GM18868 (cell line): Measurements from ENCODE around the gene KLHDC10.
"Not testable (repeated sequence)": the region's sequence is repeated elsewhere in the genome, so short reads cannot be mapped to it uniquely, and the experiment has no call there.

Source experiments
- ATAC-seq: cut with Tn5 transposase; IDR thresholded peaks from one replicate; pipeline ENCODE4 v1.9.1; 2021; ENCODE audit warnings: mild to moderate bottlenecking, moderate library complexity; ENCODE audit not compliant: unreplicated experiment

KLHDC10 gene

DNA sequence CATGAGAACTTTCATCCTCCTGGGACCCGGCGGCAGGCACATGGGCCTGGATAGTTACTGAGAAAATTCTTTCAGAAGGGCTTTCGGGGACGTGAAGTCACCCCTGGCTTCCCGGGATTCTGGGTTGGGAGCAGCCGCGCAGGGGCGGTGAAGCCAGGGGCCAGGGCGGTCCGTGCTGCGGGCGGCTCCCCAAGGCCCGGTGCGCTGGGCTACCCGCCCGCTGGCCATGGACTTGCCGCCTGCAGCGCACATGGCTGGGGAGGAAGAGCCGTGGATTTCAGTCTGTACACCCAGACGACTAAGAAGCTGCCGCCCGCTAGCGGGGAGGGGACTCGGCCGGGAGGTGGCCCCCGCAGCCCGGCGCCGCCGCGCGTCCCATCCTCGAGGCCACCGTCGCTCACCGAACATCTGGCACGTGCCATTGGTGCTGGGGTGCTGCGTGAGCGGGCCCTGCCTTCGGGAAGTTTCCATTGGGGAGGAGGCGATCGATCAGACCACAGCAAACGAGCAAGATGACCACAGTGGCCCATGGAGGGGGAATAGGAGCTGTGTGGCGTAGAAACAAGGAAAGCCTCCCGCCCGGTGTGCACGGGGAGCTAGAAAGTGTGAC, 70.3 kb downstream of the KLHDC10 start:
- no peak for ATAC-seq

DNA sequence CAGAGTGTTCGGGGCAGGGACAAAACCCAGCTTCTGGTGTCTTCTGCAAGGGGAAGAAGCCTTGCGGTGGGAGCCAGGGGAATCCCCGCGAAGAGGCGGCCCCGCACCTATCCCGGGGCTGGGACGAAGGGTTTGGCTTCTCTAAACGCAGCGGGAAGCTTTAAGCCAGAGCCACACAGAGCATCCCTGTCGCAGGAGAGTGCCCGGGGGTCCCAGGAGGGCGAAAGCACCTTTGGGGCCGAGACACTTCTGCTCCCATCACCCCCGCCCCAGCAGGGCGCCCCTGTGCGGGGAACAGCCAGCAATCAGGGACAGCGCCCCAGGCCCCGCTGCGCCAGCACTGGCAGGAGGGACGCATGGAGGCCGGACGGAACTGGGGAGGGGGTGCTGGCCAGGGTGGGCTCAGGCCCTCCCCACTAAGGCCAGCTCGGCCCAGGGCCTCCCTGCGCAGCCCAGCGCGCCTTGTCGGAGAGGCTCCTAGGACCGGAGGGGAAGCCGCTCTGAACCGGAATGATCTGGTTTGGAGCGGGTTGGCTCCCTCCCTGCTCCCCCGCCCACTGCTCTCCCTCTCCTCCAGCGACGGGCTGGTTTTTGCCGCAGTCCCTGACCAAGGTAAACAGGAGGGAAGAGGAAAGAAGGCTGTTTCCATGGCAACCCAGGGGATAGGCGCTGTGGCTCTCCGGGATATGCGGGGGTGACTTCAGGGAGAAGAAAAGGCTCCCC, 71.0 kb downstream of the KLHDC10 start:
- ATAC-seq = peak; percentile 52

DNA sequence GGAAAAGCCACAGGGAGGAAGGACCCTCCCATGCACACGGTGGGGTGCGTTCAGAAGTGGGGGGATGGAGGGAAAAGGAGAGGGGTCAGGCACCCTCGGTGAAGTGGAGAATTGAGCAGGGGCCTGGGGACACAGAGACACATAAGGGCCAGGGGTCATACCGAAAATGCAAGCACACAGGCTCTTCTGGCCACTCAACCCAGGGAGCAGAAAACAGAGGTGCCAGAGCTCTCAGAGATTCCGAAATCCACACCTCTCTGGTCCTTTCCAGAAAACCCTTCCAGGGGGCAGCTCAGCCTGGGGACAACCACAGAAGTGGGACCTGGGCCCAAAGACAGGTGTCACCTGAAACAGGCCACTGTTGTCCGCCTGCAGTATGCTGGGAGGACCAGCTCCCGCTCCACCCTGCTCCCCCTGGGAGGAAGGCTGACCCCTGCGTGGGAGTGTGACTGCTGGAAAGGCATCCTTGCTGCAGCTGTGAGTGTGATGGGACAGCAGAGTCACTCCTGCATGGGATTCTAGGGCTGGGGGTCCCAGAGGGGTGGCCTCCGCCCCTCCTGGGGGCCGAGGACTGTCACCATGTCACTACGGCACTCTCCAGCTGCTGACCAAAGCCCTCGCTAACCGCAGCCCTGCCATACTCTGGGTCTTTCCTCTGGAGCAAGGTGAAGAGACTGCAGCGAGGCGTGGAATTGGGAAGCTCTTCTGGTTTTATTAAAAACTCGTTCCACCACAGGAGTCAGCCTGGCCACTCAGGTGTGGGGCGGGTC, 71.7 kb downstream of the KLHDC10 start:
- ATAC-seq = no peak

DNA sequence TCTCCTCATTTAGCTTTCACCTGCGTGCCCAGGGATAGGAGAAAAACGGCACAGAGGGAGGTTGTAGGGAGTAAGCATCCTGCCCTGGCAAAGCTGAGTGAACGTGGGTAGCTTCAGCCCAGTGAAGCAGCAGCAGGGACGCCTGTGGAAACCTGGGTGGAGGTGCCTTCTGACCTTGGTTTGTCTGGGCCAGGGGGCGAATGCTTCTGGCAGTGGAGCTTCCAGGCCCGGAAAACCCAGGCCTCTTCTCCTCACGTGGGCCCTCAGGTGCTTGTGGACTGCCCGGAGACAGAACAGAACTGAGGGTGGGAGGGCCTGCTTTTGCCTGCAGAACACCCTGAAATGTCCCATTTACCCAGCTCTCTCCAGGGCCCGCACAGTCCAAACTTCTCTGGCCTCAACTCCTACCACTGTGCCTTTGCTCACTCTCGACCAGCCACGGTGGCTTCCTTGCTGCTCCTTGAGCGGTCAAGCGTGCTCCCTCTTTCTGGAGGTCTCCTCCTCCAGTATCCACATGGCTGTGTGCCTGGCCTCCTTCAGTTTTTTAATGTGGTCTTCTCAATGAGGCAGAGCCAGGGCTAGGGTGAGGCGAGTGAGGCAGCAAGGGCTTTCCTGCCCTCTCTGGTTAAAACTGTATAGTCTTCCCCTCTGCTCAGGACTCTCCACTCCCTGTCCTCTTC, 72.5 kb downstream of the KLHDC10 start:
- ATAC-seq = no peak

DNA sequence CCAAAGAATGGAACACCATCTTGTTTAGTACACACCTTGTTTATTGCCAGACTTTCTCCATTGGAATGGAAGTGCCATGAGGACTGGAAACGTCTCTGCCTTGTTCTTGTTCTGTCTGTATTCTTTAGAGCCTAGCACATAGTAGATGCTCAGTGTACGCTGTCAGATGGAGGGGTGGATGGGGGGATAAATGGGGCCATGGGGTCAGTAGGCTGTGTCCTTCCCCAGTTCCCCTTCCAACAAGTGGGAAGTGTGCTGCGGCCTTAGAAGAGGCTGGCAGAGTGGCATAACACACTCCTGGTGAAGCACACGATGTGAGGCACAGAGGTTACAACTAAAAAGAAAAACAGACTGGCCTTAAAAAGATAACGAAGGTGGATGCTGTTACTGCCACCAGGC, 73.0 kb downstream of the KLHDC10 start:
- ATAC-seq = no peak

DNA sequence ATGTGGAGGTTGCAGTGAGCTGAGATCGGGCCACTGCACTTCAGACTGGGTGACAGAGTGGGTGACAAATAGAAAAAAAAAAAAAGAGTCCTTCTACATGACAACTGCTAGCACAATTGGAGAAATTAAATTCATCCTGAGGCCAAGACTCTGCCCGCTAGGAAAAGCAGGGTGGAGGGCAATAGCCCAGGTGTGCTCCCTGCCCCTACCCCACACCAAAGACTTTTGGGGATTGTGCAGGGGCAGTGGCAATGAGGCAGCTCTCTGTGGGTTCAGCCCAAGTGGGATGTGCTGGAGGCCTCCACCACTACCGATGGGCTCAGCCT, 73.6 kb downstream of the KLHDC10 start:
- no peak for ATAC-seq

DNA sequence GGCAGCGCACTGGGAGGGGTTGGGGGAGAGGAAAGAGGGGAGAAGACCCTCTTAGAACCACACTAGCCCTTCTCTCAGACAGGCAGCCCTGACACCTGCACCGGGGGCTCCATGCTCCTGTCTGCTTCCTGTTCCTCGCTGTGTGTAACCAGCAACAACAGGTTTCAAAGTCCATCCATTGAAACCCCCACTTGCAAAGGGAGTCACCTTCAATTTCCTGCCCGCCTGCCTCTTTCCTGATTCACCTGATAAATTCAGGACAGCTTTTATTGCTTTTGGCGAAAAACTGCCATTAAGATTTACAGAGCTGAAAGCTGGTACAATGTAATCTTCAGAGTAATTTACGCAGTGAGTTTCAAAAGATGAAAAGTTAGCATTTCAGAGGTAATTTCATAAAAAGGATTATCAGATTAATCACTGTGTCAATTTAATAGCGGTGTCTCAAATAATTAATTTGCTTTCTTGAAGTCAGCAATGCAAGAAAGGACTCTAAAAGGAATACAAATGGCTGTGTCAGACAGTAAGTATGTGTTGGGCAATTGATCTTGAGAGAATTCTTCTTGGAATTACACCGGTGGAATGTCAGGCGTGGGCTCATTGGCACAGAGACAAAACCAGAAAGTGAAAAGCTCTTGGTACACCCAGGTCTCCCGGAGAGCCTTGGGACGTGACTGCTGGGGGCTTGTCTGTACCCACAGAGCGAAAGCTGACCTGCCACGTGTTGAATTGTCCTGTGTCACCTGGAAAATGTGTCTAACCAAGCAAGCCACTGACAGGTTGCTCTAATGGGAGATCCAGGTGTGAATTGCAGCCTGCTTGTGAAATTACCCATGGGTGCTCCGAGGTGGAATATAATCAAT, 74.2 kb downstream of the KLHDC10 start:
- ATAC-seq = no peak

DNA sequence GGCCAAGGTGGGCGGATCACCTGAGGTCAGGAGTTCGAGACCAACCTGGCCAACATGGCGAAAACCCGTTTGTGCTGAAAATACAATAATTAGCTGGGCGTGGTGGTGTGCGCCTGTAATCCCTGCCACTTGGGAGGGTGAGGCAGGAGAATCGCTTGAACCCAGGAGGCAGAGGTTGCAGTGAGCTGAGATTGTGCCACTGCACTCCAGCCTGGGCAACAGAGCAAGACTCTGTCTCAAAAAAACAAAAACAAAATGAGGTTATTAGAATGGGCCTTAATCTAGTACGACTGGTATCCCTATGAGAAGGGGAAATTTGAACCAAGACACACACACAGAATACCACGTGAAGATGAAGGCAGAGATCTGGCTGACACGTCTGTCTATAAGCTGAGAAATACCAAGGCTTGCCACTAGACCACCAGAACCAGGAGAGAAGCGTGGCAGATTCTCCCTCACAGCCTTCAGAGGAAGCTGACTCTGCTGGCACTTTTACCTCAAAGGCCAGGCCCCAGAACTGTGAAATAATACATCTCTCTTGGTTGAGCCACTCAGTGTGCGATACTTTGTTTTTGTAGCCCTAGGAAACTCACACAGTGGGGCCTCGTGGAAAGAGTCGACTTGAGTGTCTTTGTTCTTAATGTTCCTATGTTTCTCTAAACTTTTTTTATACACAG, 75.2 kb downstream of the KLHDC10 start:
- no peak for ATAC-seq

DNA sequence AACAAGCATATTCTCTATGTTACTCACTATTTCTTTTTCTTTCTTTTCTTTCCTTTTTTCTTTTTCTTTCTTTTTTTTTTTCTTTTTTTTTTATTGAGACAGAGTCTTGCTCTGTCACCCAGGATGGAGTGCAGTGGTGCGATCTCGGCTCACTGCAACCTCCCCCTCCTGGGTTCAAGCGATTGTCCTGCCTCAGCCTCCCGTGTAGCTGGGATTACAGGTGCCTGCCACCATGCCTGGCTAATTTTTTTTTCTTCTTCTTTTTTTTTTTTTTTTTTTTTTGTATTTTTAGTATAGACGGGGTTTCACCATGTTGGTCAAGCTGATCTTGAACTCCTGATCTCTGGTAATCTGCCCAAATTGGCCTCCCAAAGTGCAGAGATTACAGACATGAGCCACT, 75.8 kb downstream of the KLHDC10 start:
- ATAC-seq = not testable (repeated sequence)

DNA sequence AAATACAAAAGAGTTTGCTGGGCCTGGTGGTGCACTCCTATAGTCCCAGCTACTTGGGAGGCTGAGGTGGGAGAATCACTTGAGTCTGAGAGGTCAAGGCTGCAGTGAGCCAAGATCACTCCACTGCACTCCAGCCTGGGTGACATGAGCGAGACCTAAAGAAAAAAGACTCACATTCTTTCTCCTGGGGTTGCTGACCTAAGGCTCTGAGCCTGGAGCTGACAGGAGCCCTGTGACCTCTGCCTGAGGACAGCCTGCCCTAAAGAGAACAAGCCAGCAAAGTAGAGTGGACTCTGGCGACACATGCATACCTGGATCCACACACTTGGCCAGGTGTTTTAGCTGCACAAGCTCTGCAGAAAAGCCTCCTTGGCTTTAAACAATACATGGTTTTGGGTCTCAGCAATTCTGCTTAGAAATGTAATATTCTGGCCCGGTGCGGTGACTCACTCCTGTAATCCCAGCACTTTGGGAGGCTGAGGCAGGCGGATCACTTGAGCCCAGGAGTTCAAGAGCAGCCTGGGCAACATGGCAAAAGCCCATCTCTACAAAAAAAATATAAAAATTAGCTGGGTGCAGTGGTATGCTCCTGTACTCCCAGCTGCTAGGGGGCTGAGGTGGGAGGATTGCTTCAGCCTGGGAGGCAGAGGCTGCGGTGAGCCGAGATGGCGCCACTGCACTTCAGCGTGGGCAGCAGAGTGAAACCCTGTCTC, 76.5 kb downstream of the KLHDC10 start:
- no peak for ATAC-seq

DNA sequence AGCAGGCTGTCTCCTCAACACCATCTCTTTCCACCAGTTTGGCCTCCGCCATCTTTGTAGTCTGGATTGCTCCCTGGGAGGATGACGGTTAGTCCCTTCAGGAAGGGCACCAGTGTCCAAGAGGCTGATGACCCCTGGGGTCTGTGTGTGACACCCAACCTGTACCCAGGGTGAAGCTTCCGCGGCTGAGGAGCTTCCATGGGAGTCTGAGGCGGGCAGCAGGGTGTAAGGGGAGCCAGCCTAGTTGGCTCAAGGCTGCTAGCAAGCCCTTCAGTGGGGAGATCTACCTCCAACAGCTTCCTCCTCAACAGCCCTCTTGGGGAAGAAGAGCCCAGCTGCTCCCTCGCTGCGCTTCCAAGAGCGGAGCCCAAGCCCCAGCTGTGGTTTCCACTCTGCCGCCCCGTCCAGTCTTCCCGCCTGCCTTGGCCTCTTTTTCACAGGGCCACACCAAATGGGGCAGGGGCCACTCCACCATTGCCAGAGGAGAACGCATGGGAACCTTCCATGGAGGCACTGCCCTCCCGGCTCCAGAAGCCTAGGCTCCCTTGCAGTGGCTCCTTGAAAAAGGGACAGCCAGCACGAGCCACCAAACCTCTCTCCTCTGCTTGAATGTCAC, 77.5 kb downstream of the KLHDC10 start:
- ATAC-seq = no peak

DNA sequence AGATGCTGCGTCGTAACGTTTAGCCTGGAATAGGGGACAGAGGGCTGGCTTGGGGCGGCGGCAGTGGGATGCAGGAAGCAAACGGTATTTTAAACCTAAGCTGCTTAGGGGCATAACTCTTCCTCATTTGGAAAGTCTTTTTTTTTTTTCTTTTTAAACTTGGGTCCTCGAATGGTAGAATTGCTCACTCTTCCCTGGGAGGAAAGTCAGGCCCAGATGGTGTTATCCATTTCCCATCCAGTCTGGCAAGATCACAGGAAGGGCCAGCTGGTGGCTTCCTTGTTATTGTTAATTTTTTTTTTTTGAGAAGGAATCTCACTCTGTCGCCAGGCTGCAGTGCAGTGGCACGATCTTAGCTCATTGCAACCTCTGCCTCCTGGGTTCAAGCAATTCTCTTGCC, 78.2 kb downstream of the KLHDC10 start:
- no peak for ATAC-seq

DNA sequence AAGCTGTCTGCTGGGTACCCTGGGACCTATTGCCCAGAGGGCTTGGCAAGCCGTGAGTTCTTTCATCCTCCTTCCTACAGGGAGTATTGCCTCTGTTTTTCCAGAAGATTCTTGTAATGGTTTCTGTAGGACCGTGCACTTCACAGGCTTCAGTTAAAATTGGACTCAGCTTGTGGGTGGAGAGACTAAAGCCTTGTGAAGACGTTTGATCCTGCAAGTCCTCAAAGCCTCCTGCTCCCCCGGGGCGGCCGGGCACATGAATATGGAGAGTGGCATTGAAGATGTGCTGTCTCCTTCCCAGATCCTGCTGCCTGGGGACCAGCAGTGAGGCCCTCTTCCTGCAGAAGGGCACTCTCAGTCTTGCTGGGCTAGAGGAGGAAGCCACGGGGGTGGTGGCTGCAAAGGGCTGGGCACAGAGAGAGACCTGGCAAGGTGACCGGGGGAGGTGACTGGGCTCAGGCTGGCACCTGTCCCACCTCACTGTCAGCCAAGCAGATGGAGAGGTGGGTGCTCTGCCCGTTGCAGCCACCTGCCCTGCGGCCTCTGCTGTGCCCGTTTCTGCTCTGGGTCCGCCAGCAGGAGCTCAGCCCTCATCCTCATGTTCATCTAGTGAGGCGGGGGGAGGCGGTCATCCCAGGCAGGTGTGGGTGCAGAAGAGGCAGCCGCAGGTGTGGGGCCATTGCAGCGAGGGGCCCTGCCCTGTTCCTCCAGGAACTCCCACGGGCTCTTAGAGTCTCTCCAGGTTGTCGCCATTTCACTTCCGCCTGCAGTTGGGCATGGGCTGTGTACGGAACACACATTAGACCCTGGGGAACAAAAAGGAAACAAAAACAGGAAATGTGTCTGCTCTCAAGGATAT, 79.2 kb downstream of the KLHDC10 start:
- peak; percentile 49 for ATAC-seq

DNA sequence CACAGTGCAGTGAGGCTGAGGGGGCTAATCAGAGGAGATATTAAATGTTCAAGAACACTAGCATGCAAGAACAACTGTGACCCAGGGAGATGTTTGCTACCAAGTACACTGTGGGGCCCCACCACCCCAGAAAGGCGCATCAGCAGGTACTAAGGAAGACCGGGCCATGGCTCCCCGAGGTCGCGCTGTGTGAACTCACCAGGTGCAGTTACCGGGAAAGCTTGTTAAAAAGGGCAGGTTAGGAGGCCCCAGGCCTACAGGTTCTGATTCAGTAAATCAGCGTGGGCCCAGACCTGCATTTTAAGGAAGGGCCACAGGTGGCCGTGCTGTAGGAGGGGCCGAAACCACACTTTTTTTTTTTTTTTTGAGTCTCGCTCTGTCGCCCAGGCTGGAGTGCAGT, 80.3 kb downstream of the KLHDC10 start:
- ATAC-seq = no peak

DNA sequence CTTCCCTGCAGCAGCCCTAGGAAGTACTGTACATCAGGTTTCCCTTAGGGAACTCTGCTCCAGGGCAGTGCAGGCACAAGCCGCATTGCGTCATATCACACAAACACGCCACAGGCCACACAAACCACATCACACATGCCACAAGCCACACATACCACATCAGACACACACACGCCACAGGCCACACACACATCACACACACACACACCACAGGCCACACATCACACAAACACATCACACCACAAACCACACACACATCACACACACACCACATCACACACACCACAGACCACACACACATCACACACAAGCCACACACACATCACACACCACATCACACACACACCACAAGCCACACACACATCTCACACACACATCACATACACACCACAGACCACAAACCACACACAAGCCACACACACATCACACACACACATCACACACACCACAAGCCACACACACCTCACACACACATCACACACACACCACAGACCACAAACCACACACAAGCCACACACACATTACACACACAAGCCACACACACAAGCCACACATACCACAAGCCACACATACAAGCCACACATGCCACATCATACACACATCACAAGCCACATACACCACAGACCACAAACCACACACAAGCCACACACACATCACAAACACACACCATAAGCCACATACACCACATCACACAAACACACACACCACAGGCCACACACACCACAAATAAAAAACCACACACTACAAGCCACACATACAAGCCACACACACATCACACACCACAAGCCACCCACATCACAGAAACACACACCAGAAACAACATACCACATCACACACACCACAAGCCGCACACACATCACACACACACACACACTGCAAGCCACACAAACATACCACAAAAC, 81.5 kb downstream of the KLHDC10 start:
- no peak for ATAC-seq

DNA sequence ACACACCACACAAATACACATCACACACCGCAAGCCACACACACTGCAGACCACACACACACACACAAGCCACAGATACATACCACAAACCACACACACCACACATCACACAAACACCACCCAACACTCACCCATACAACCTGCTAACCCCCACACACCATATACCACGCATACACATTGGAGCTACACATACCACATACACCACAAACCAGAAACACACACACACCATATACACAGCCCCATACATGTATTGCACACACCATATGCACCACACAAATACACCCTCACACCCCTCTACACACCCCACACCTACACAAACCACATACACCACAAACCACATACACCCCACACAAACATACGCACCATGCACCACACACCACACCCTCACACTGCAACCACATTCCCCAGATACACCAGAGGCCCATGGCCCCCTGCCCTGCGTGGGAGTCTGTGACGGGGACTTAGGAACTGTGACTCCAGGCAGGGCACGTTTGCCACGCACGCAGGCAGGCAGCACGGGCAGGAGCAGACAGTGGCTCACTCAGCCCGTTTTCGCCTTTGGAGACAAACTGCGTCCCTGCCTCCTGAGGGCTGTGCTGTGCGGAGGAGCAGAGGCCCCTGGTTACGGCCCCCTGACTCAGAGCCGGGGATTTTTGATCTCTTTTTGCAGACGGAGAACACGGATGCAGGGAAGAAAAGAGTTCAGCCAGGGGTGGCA, 82.3 kb downstream of the KLHDC10 start:
- no peak for ATAC-seq
